ENCODE results near the gene MC2R. TPM values are rescaled to one million over a fixed set of nuclear protein-coding genes. Genes with fewer than 3 reads are reported as not detected.

Gene MC2R
- total and polyA plus RNA-seq, 2 experiments from 2014 or later = not detected

- 82% methylated on average over 8 of the region's 8 CpGs for WGBS (ENCODE audit: low lambda C conversion rate, missing lambda C conversion rate)
- H3K79me2 ChIP-seq = no peaks in the 10 kb centered on the region
- H3K9me3 ChIP-seq (ENCODE audit: low read depth) = no peaks in the 10 kb centered on the region
- H3K9me2 ChIP-seq (replicated peaks; ENCODE audit: insufficient read depth) = no peaks in the 10 kb centered on the region
- H2AFZ ChIP-seq = no peak overlapping the region
- H3K27ac ChIP-seq = no peak overlapping the region
- no peak overlapping the region for H3K4me3 ChIP-seq
- H3K27me3 ChIP-seq = no peaks in the 10 kb centered on the region
- no peaks in the 10 kb centered on the region for H3K36me3 ChIP-seq (replicated peaks; ENCODE audit: insufficient read depth, low read depth)
- peaks cover 5% of the 10 kb centered on the region for H3K4me1 ChIP-seq (ENCODE audit: insufficient read depth)
- H3K4me2 ChIP-seq = no peak overlapping the region
- DNase-seq (ENCODE audit: low spot score) = no peak
- no peaks in the 10 kb centered on the region for H4K20me1 ChIP-seq (ENCODE audit: insufficient read depth, poor library complexity, severe bottlenecking)
- TF ChIP-seq EZH2phosphoT487 (IDR thresholded peaks at IDR 0.05; ENCODE audit: low read depth, severe bottlenecking, unreplicated experiment) = no peak
- no peak for TF ChIP-seq EZH2 (IDR thresholded peaks at IDR 0.05; ENCODE audit: borderline replicate concordance)
- TF ChIP-seq CTCF (IDR thresholded peaks at IDR 0.05; ENCODE audit: poor library complexity) = no peak
Observed at GRCh38 chr18:13890761-13891361, 24.5 kb downstream of the MC2R start.

- Histone ChIP-seq H3K9me2 (replicated peaks; ENCODE audit: insufficient read depth) (no peaks in the 10 kb centered on the region), H4K20me1 (ENCODE audit: insufficient read depth, poor library complexity, severe bottlenecking) (no peaks in the 10 kb centered on the region), H3K4me2 (peak overlapping the region; percentile 25), H3K4me3 (no peak overlapping the region), H3K27me3 (no peaks in the 10 kb centered on the region), H3K9me3 (ENCODE audit: low read depth) (no peaks in the 10 kb centered on the region), H3K36me3 (replicated peaks; ENCODE audit: insufficient read depth, low read depth) (no peaks in the 10 kb centered on the region), H3K4me1 (ENCODE audit: insufficient read depth) (peaks cover 5% of the 10 kb centered on the region), H2AFZ (no peak overlapping the region), H3K79me2 (no peaks in the 10 kb centered on the region), H3K27ac (peak overlapping the region; percentile 54)
- peak; percentile 64 for DNase-seq (ENCODE audit: low spot score)
- WGBS (ENCODE audit: low lambda C conversion rate, missing lambda C conversion rate) = 48% methylated on average over 2 of the region's 2 CpGs
- TF ChIP-seq CTCF (IDR thresholded peaks at IDR 0.05; ENCODE audit: poor library complexity) = no peak
- TF ChIP-seq EZH2 (IDR thresholded peaks at IDR 0.05; ENCODE audit: borderline replicate concordance) = no peak
- TF ChIP-seq EZH2phosphoT487 (IDR thresholded peaks at IDR 0.05; ENCODE audit: low read depth, severe bottlenecking, unreplicated experiment) = no peak
Observed at GRCh38 chr18:13889671-13890070, 25.7 kb downstream of the MC2R start.

- TF ChIP-seq EZH2 (IDR thresholded peaks at IDR 0.05; ENCODE audit: borderline replicate concordance) (no peak), EZH2phosphoT487 (IDR thresholded peaks at IDR 0.05; ENCODE audit: low read depth, severe bottlenecking, unreplicated experiment) (no peak), CTCF (IDR thresholded peaks at IDR 0.05; ENCODE audit: poor library complexity) (no peak)
- Histone ChIP-seq H4K20me1 (ENCODE audit: insufficient read depth, poor library complexity, severe bottlenecking) (no peaks in the 10 kb centered on the region), H2AFZ (no peak overlapping the region), H3K9me3 (ENCODE audit: low read depth) (no peaks in the 10 kb centered on the region), H3K27me3 (no peaks in the 10 kb centered on the region), H3K4me3 (no peak overlapping the region), H3K9me2 (replicated peaks; ENCODE audit: insufficient read depth) (no peaks in the 10 kb centered on the region), H3K79me2 (no peaks in the 10 kb centered on the region), H3K36me3 (replicated peaks; ENCODE audit: insufficient read depth, low read depth) (no peaks in the 10 kb centered on the region), H3K4me1 (ENCODE audit: insufficient read depth) (peaks cover 5% of the 10 kb centered on the region), H3K4me2 (no peak overlapping the region), H3K27ac (no peak overlapping the region)
- DNase-seq (ENCODE audit: low spot score) = no peak
- WGBS (ENCODE audit: low lambda C conversion rate, missing lambda C conversion rate) = 71% methylated on average over 5 of the region's 5 CpGs
Observed at GRCh38 chr18:13888191-13888716, 27.1 kb downstream of the MC2R start.
